GM21717 (cell line): ENCODE data around the gene GPSM1.

ENCODE experiments used
- ATAC-seq: cut with Tn5 transposase; IDR thresholded peaks from one replicate; pipeline ENCODE4 v1.9.1; 2021; ENCODE audit warnings: mild to moderate bottlenecking, moderate library complexity; ENCODE audit not compliant: unreplicated experiment

The GPSM1 gene

GRCh38 chr9:136303066-136303824, 24.1 kb upstream of the GPSM1 start:
- no peak for ATAC-seq

DNA sequence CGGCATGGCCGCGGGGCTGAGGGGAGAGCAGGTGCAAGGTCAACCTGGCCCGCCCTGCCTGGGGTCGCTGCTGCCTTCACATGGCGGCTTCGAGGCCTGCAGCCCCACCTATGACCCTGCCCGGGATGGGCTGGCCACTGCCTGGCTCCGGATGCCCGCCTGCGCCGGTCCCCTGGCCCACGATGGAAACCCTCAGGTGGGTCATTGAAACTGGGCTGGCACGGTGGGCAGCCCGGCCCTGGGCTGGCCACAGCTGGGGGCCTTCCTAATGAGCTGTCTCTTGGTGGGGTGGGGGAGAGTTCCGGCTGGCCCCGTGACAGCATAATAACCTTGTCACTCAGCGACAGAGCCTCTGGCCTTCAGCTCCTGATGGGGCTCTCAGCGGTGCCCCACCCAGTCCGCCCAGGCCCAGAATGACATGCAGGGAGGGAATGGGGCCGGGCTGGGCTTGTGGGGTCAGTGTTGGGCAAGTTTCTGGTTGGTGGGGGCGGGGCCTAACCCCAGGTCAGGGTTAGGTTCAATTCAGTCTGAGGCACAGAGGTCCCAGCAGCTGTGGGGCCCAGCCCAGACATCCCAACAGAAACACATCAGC, 23.4 kb upstream of the GPSM1 start, which contains the start of gene CCDC187:
Gene CCDC187, minus strand, starts transcription at position 270 of the 592 bp plus-strand sequence. Its CDS starts 264 bp downstream, at position 6.
- ATAC-seq: no peak

GRCh38 chr9:136304456-136304855, 22.9 kb upstream of the GPSM1 start:
- no peak for ATAC-seq

- no peak for ATAC-seq
These were observed 22.4 kb upstream of the GPSM1 start for GRCh38 chr9:136304981-136305380.

DNA sequence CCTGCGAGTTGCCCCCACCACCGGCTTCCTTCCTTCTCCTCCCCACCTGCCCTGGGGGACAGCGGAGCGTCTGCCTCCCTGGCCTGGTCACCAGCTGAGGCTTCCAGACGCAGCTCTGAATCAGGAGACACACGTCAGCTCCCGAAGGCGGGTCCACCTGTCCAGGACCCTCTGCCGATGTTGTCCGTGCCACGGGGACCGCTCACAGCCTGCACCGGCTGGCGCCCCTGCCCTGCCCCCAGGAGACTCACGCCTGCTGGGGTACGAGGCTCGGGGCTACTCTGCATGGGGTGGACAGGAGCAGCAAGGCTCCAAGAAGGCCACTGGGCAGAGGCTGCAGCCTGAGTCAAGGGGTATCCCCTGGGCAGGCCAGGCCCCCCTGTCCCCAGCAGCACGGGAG, 21.5 kb upstream of the GPSM1 start:
- no peak for ATAC-seq

DNA sequence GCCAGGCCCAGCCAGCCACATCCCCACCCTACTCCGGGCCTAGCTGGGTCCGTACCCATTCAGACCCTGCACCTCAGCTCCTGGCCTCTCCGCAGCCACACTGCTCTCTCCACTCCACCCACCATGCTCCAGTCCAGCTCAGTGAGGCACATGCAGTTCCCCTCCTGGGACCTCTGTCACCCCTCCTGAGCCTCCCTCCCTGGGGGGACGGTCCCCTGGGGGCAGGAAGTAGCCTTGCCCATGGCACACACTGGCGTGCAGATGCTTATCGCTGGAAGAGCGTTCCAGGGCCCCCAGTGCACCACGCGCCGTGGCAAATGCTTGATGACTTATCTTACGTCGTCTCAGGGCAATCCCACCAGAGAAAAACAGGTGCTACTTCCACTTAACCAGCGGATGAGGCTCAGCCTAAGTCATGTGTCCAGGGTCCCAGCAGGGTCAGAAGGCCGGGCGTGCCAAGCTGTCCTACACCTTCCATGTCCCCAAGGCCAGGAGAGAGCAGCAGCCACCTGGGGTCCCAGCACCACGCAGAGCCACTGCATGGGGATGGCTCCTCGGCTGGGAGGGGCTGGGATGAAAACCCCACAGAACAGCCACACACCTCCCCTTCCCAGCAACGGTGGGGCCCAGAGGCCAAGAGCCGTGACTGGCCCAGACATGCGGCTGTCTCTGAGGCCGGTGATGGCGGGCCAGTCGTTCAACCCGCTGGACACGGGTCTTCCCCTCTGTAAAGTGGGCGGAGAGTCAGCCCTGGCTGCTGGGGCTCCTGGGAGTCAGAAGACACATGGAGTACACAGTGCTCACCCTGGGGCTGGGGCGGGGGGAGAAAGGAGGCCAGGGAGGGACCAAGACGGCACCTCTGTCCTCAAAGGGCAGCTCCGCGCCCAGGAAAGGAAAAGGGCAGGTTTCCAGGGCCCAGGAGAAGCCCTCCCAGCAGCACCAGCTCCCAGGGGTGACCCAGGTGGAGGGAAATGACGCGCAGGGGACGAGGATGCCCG, 20.8 kb upstream of the GPSM1 start:
- no peak for ATAC-seq

- ATAC-seq: no peak
These were observed 20.1 kb upstream of the GPSM1 start for GRCh38 chr9:136307215-136307750.

- no peak for ATAC-seq
These were observed 19.2 kb upstream of the GPSM1 start for GRCh38 chr9:136308006-136308701.

DNA sequence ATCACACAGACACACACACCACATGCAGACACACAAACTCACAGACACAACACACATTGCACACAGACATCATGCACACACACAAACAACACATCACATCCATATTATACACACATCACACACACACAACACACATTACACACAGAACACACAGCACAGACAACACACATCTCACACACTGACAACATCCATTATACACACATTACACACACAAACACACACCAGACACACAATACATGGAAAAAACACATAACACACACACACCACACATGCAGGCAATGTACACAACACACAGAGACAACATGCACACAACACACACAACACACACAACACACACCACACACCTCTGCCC, 18.7 kb upstream of the GPSM1 start:
- no peak for ATAC-seq

DNA sequence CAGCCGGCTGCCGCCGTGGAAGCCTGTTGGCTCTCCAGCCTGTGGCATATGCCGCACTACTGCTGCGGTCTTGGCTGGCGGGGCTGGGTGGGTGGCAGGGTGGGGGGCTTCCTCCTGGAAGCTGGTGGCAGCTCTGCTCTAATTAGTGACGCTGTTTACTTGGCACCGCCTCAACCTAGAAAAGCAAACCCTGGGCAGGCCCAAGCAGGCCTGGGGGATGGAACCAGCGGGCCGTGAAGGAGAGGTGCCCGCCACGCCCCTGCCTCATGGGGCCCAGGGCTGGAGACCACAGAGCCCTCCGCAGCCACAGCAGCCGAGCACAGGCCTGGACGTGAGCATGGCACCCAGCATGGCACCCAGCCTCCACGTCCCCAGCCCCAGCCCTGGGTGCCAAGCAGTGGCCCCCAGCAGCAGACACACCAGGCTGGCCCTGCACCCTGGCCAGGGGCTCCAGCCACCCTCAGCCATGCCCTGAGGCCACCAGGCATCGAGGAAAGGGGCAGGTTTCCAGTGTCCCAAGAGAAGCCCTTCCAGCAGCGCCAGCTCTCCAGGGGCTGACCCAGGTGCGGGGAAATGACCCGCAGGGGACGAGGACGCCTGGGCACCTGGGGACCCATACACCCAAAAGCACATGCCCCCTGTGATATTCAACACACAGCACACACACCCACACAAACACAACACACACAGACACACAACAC, 18.1 kb upstream of the GPSM1 start:
- ATAC-seq: no peak

GRCh38 chr9:136309806-136310220, 17.5 kb upstream of the GPSM1 start:
- ATAC-seq: no peak

- no peak for ATAC-seq
These were observed 16.9 kb upstream of the GPSM1 start for GRCh38 chr9:136310273-136311030.

GRCh38 chr9:136311051-136312008, 16.0 kb upstream of the GPSM1 start:
- no peak for ATAC-seq

DNA sequence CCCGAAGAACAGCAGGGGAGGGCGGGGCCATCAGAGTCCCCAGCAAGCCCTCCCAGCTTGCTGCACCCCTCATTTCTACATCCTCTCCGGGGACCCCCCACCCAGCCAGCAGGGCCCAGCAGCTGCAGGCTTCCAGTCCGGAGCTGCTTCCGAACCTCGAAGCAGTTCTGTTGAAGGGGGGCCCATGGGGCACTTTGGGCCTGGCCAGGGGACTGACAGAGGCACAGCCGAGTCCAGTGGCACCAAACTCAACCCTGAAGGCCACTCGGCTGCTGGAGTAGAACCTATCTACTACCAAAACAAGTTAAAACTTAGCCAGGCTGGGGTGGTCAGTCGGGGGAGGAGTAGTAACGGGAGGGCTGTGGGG, 15.3 kb upstream of the GPSM1 start:
- no peak for ATAC-seq

DNA sequence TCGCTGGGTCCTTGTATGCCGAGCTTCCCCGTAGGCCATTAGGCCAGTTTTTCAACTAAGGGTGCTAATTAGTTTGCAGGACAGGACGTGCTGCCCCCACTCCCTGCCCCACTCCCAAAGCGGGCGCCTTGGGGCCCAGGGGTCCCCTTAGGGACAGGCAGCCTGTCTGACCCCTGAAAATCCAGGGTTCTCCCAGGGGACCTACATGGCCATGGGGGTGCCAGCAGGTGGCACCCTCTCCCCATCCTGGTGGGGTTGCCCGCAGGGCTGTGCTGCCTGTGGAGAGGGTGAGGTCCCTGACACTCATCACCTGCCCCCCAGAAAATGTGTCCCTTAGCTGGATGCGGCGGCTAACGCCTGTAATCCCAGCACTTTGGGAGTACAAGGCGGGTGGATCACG, 14.9 kb upstream of the GPSM1 start:
- ATAC-seq: no peak

- ATAC-seq: no peak
These were observed 14.0 kb upstream of the GPSM1 start for GRCh38 chr9:136313111-136314055.

DNA sequence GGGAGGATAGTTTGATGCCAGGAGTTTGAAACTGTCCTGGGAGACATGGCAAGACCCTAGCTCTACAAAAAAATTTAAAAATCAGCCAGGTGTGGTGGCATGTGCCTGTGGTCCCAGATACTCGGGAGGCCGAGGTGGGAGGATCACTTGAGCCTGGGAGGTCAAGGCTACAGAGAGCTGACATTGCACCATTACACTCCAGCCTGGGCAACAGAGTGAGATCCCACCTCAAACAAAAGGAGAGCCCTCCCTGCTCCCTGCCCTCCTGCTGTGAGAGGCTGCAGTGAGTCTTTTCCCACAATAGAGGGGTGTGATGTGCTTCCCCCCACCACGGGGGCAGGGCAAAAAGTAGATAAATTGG, 13.3 kb upstream of the GPSM1 start:
- no peak for ATAC-seq
